GM18507 (cell line): Measurements from ENCODE around the gene ZNF426.

Experiments used
- DNase-seq: peaks from one replicate; pipeline ENCODE4 v3.0.0; 2011; ENCODE audit warnings: low read depth; ENCODE audit not compliant: insufficient read length; ENCODE audit errors: extremely low spot score
- FAIRE-seq: peaks from 2 replicates; lab custom pipeline; 2011; peaks lifted over from hg19 to GRCh38; lab: Jason Lieb, UNC

The ZNF426 gene

GRCh38 chr19:9500796-9501195 lies 37.6 kb downstream of the ZNF426 start:
- DNase-seq (no peak), FAIRE-seq (no peak)

GRCh38 chr19:9498183-9498902 lies 40.1 kb downstream of the ZNF426 start, which contains the start of gene ZNF560:
Gene ZNF560, minus strand, starts transcription at chr19:9498616. Its CDS starts 23,303 bp downstream, at chr19:9475313.
- FAIRE-seq (no peak), DNase-seq (no peak)

GRCh38 chr19:9494096-9494495 lies 44.3 kb downstream of the ZNF426 start:
- no peak for DNase-seq
- FAIRE-seq, result no peak

GRCh38 chr19:9487016-9487415 lies 51.4 kb downstream of the ZNF426 start:
- DNase-seq, result no peak
- FAIRE-seq, result no peak

- FAIRE-seq, result no peak
Measured at GRCh38 chr19:9485140-9485539, 53.3 kb downstream of the ZNF426 start.

GRCh38 chr19:9474975-9475374 lies 63.5 kb downstream of the ZNF426 start:
- DNase-seq (no peak), FAIRE-seq (no peak)

More at GRCh38 chr19:9485140-9485539, 53.3 kb downstream of the ZNF426 start:
- no peak for DNase-seq
